H9 (cell line): Measurements from ENCODE around the gene DNASE1L2. TPM values are rescaled to one million over a fixed set of nuclear protein-coding genes. Genes with fewer than 3 reads are reported as not detected.
A peak's percentile ranks its signal among the peaks of the same experiment; 100 is the strongest.

ENCODE experiments used
- DNase-seq: peaks from one replicate; pipeline ENCODE4 v3.0.0-alpha.2; 2017
- H2AFZ ChIP-seq: one replicate; pipeline ENCODE4 v1.6.1; 2013; ENCODE audit warnings: mild to moderate bottlenecking, low read length, control low read depth, moderate library complexity
- H2AK5ac ChIP-seq: 2 replicates; pipeline ENCODE4 v1.6.1; 2013; ENCODE audit warnings: low read length, control low read depth, mixed read lengths; ENCODE audit not compliant: insufficient read length
- H2BK120ac ChIP-seq: one replicate; pipeline ENCODE4 v1.6.1; 2013; ENCODE audit warnings: low read depth, mild to moderate bottlenecking, low read length, control low read depth, inconsistent platforms; ENCODE audit not compliant: poor library complexity, severe bottlenecking
- H2BK12ac ChIP-seq: 2 replicates; pipeline ENCODE4 v1.6.1; 2013; ENCODE audit warnings: low read length, control low read depth, mixed read lengths, low read depth; ENCODE audit not compliant: insufficient read length
- H2BK15ac ChIP-seq: 2 replicates; pipeline ENCODE4 v1.6.1; 2013; ENCODE audit warnings: low read depth, low read length, control low read depth
- H2BK20ac ChIP-seq: one replicate; pipeline ENCODE4 v1.6.1; 2013; ENCODE audit warnings: low read depth, mild to moderate bottlenecking, low read length, control low read depth, inconsistent platforms; ENCODE audit not compliant: poor library complexity, severe bottlenecking
- H2BK5ac ChIP-seq: 2 replicates; pipeline ENCODE4 v1.6.1; 2013; ENCODE audit warnings: low read length, control low read depth, mixed read lengths; ENCODE audit not compliant: insufficient read length
- H3K14ac ChIP-seq: 2 replicates; pipeline ENCODE4 v1.6.1; 2013; ENCODE audit warnings: low read length, control low read depth; ENCODE audit not compliant: insufficient read depth
- H3K18ac ChIP-seq: 2 replicates; pipeline ENCODE4 v1.6.1; 2013; ENCODE audit warnings: low read depth, mild to moderate bottlenecking, mixed read lengths, low read length, control low read depth; ENCODE audit not compliant: insufficient read length
- H3K23ac ChIP-seq: 2 replicates; pipeline ENCODE4 v1.6.1; 2013; ENCODE audit warnings: low read length, control low read depth, mixed read lengths, low read depth; ENCODE audit not compliant: insufficient read length
- H3K23me2 ChIP-seq: 2 replicates; pipeline ENCODE4 v1.6.1; 2013; ENCODE audit warnings: low read depth, mild to moderate bottlenecking, mixed read lengths, low read length, control low read depth; ENCODE audit not compliant: insufficient read length, poor library complexity, severe bottlenecking
- H3K27ac ChIP-seq: 2 replicates; pipeline ENCODE4 v1.5.1; 2013; ENCODE audit warnings: low read length, control low read depth, mixed read lengths, low read depth; ENCODE audit not compliant: insufficient read length
- H3K27me3 ChIP-seq: 2 replicates; pipeline ENCODE4 v1.6.1; 2013; ENCODE audit warnings: low read length, control low read depth, inconsistent platforms; ENCODE audit not compliant: insufficient read depth
- H3K4ac ChIP-seq: 2 replicates; pipeline ENCODE4 v1.6.1; 2013; ENCODE audit warnings: low read depth, mild to moderate bottlenecking, control low read depth, inconsistent platforms, low read length, moderate library complexity
- H3K4me1 ChIP-seq: 2 replicates; pipeline ENCODE4 v1.6.1; 2013; ENCODE audit warnings: low read length, control low read depth, inconsistent platforms; ENCODE audit not compliant: insufficient read depth
- H3K4me2 ChIP-seq: 2 replicates; pipeline ENCODE4 v1.6.1; 2013; ENCODE audit warnings: low read length, control low read depth, mixed read lengths; ENCODE audit not compliant: insufficient read length, insufficient read depth
- H3K56ac ChIP-seq: 2 replicates; pipeline ENCODE4 v1.6.1; 2013; ENCODE audit warnings: low read depth, mild to moderate bottlenecking, mixed read lengths, low read length, control low read depth; ENCODE audit not compliant: insufficient read length
- H3K79me1 ChIP-seq: 2 replicates; pipeline ENCODE4 v1.6.1; 2013; ENCODE audit warnings: low read depth, mild to moderate bottlenecking, moderate library complexity, low read length, control low read depth, inconsistent platforms; ENCODE audit not compliant: insufficient read depth, poor library complexity, severe bottlenecking
- H3K79me2 ChIP-seq: 2 replicates; pipeline ENCODE4 v1.6.1; 2013; ENCODE audit warnings: low read length, control low read depth, inconsistent platforms; ENCODE audit not compliant: insufficient read depth
- H3K9ac ChIP-seq: 2 replicates; pipeline ENCODE4 v1.6.1; 2013; ENCODE audit warnings: low read length, control low read depth, mixed read lengths; ENCODE audit not compliant: insufficient read length; ENCODE audit errors: extremely low read depth
- H3K9me3 ChIP-seq: one replicate; pipeline ENCODE4 v1.6.1; 2013; ENCODE audit warnings: low read depth, low read length, inconsistent platforms; ENCODE audit not compliant: control insufficient read depth
- H3T11ph ChIP-seq: one replicate; pipeline ENCODE4 v1.6.1; 2013; ENCODE audit warnings: mild to moderate bottlenecking, low read length, control low read depth, inconsistent platforms
- H4K20me1 ChIP-seq: one replicate; pipeline ENCODE4 v1.6.1; 2013; ENCODE audit not compliant: control insufficient read depth, insufficient read length, insufficient read depth
- H4K5ac ChIP-seq: 2 replicates; pipeline ENCODE4 v1.6.1; 2013; ENCODE audit warnings: low read depth, mild to moderate bottlenecking, mixed read lengths, low read length, control low read depth; ENCODE audit not compliant: insufficient read length
- H4K8ac ChIP-seq: replicated peaks from 2 replicates; pipeline ENCODE4 v1.6.1; 2013; ENCODE audit warnings: low read length, control low read depth, mixed read lengths, low read depth; ENCODE audit not compliant: insufficient read length
- H4K91ac ChIP-seq: 2 replicates; pipeline ENCODE4 v1.6.1; 2013; ENCODE audit warnings: low read depth, mild to moderate bottlenecking, moderate library complexity, mixed read lengths, low read length, control low read depth; ENCODE audit not compliant: insufficient read length
- H3K27ac Mint-ChIP-seq, 3 experiments: 2 replicates in 2 of 3; 3 replicates in 1 of 3; pipeline ENCODE4 v1.8.0; 2020 to 2021; ENCODE audit warnings: mixed read lengths in 3 of 3, mild to moderate bottlenecking in 1 of 3, moderate library complexity in 1 of 3
- H3K27me3 Mint-ChIP-seq: 2 replicates; pipeline ENCODE4 v1.8.0; 2021; ENCODE audit warnings: low read depth, mild to moderate bottlenecking, moderate library complexity, mixed read lengths
- H3K36me3 Mint-ChIP-seq, 3 experiments: 2 replicates in 2 of 3; 3 replicates in 1 of 3; pipeline ENCODE4 v1.8.0; 2020 to 2021; ENCODE audit warnings: low read depth in 3 of 3, mixed read lengths in 3 of 3; ENCODE audit not compliant: insufficient read depth in 1 of 3
- H3K4me1 Mint-ChIP-seq, 2 experiments: 2 replicates each; pipeline ENCODE4 v1.8.0; 2020; ENCODE audit warnings: mixed read lengths in 2 of 2
- H3K4me3 Mint-ChIP-seq, 2 experiments: 2 replicates in 1 of 2; 3 replicates in 1 of 2; pipeline ENCODE4 v1.8.0; 2020 to 2021; ENCODE audit warnings: mild to moderate bottlenecking in 2 of 2, mixed read lengths in 2 of 2, moderate library complexity in 1 of 2
- H3K9me3 Mint-ChIP-seq, 2 experiments: 2 replicates in 1 of 2; 3 replicates in 1 of 2; pipeline ENCODE4 v1.8.0; 2020; ENCODE audit warnings: mild to moderate bottlenecking in 2 of 2, mixed read lengths in 2 of 2, moderate library complexity in 1 of 2
- CTCF ChIP-seq: fragments of 200-600 bp; sonication (generic); conservative IDR thresholded peaks from 3 replicates; pipeline ENCODE4 v1.8.0; 2021; ENCODE audit warnings: antibody characterized with exemption, mild to moderate bottlenecking
- WGBS: extraction: QIAGEN DNeasy Blood & Tissue Kit; methylation state at CpG from one replicate; pipeline ENCODE4 v1.1.7; 2013; ENCODE audit warnings: missing lambda C conversion rate, low lambda C conversion rate, mixed read lengths; ENCODE audit not compliant: insufficient read length; ENCODE audit errors: extremely low coverage; 5-methylcytosine and 5-hydroxymethylcytosine counted together
- total RNA-seq: library from RNA; stranded (reverse); gene quantifications from 2 replicates; pipeline ENCODE4 v1.2.1, GENCODE V29; 2021

DNASE1L2 gene
- total RNA-seq, 1 experiment from 2014 or later = 2.5 TPM

GRCh38 chr16:2205104-2205966 is 30.9 kb upstream of the DNASE1L2 start, which contains the start of gene MLST8:
Gene MLST8 (plus strand): TSS chr16:2205454. CDS start chr16:2206086, 632 bp downstream.
- Histone ChIP-seq H3K14ac (peak within 1 kb of the TSS; percentile 97), H4K20me1 (no peaks in the 10 kb centered on the region)

More at GRCh38 chr16:2205104-2205966, 30.9 kb upstream of the DNASE1L2 start, which contains the start of gene MLST8:
- H3K23ac ChIP-seq = no peak within 1 kb of the TSS
- H3K36me3 Mint-ChIP-seq = peaks cover 7 to 28% (median 28%) of the 10 kb centered on the region in 3 experiments; a peak in 6 of 7 replicates
- peak within 1 kb of the TSS; percentile 96 for H3K18ac ChIP-seq
- H3K79me1 ChIP-seq = no peaks in the 10 kb centered on the region
- H3K23me2 ChIP-seq = peaks cover 12% of the 10 kb centered on the region
- peak within 1 kb of the TSS; percentile 88 for H3K9ac ChIP-seq
- H2BK120ac ChIP-seq = no peak within 1 kb of the TSS
- peaks cover 6 to 9% of the 10 kb centered on the region in 2 experiments for H3K4me1 Mint-ChIP-seq
- H2BK5ac ChIP-seq = no peak within 1 kb of the TSS
- H3K4ac ChIP-seq = no peak within 1 kb of the TSS
- no peaks in the 10 kb centered on the region for H3K27me3 ChIP-seq
- no peak within 1 kb of the TSS for H4K5ac ChIP-seq
- H3K27ac Mint-ChIP-seq = peak within 1 kb of the TSS in 1 of 3 experiments; percentile 65; a peak in 2 of 7 replicates
- H2BK15ac ChIP-seq = no peak within 1 kb of the TSS
- TF ChIP-seq CTCF = 0 out of 3 replicates have a peak, but pooled peaks have one; percentile 21
- peaks cover 31% of the 10 kb centered on the region for H3K27me3 Mint-ChIP-seq
- H3K4me2 ChIP-seq = peak within 1 kb of the TSS; percentile 80
- no peak within 1 kb of the TSS for H2BK20ac ChIP-seq
- H2AK5ac ChIP-seq = no peak within 1 kb of the TSS
- no peak within 1 kb of the TSS for H2AFZ ChIP-seq
- no peaks in the 10 kb centered on the region for H3K79me2 ChIP-seq
- no CpG with 5 or more reads among the region's 93 CpGs for WGBS
- H3K56ac ChIP-seq = no peak within 1 kb of the TSS
- peak; percentile 79 for DNase-seq
- no peak within 1 kb of the TSS for H4K91ac ChIP-seq
- no peaks in the 10 kb centered on the region for H3K9me3 ChIP-seq
- H3T11ph ChIP-seq = no peak within 1 kb of the TSS
- no peak within 1 kb of the TSS for H4K8ac ChIP-seq
- no peak within 1 kb of the TSS for H2BK12ac ChIP-seq
- no peak within 1 kb of the TSS for H3K27ac ChIP-seq
- H3K4me3 Mint-ChIP-seq = peak within 1 kb of the TSS; percentile 76 to 84
- H3K9me3 Mint-ChIP-seq = peaks cover 0 to 9% of the 10 kb centered on the region in 2 experiments; a peak in 1 of 5 replicates
- H3K4me1 ChIP-seq = no peaks in the 10 kb centered on the region; the same call in 1 of the 2 replicates
